Neural progenitor cell (in vitro differentiated cells): ENCODE data around the gene CBLB. TPM values are rescaled to one million over a fixed set of nuclear protein-coding genes. Genes with fewer than 3 reads are reported as not detected.

Source experiments
- DNase-seq: peaks from one replicate; pipeline ENCODE4 v3.0.0-alpha.2; 2016; ENCODE audit warnings: low spot score
- H2AFZ ChIP-seq: fragments of 200-600 bp; sonication (generic); replicated peaks from 2 replicates; pipeline ENCODE4 v1.6.1; 2016; ENCODE audit warnings: antibody characterized with exemption
- H3F3A ChIP-seq: fragments of 200-600 bp; sonication (generic); 2 replicates; pipeline ENCODE4 v1.6.1; 2016; ENCODE audit warnings: antibody characterized with exemption, low read depth
- H3K27ac ChIP-seq: fragments of 200-600 bp; sonication (generic); 2 replicates; pipeline ENCODE4 v1.5.1; 2016; ENCODE audit warnings: mild to moderate bottlenecking
- H3K27me3 ChIP-seq: fragments of 200-600 bp; sonication (generic); 2 replicates; pipeline ENCODE4 v1.6.1; 2016; ENCODE audit warnings: mild to moderate bottlenecking, moderate library complexity
- H3K36me3 ChIP-seq: fragments of 200-600 bp; sonication (generic); 2 replicates; pipeline ENCODE4 v1.5.1; 2016
- H3K4me1 ChIP-seq: fragments of 200-600 bp; sonication (generic); 2 replicates; pipeline ENCODE4 v1.6.1; 2016; ENCODE audit warnings: mixed run types
- H3K4me2 ChIP-seq: fragments of 200-600 bp; sonication (generic); 2 replicates; pipeline ENCODE4 v1.6.1; 2016
- H3K4me3 ChIP-seq: fragments of 200-600 bp; sonication (generic); 2 replicates; pipeline ENCODE4 v1.5.1; 2016
- H3K79me2 ChIP-seq: fragments of 200-600 bp; sonication (generic); 2 replicates; pipeline ENCODE4 v1.6.1; 2016; ENCODE audit warnings: low read depth
- H3K9ac ChIP-seq: fragments of 200-600 bp; sonication (generic); 2 replicates; pipeline ENCODE4 v1.6.1; 2016
- H3K9me3 ChIP-seq: fragments of 200-600 bp; sonication (generic); 2 replicates; pipeline ENCODE4 v1.5.1; 2016; ENCODE audit warnings: low read depth
- H4K20me1 ChIP-seq: fragments of 200-600 bp; sonication (generic); 2 replicates; pipeline ENCODE4 v1.6.1; 2016; ENCODE audit warnings: low read depth
- H3K27ac Mint-ChIP-seq: 3 replicates; pipeline ENCODE4 v1.8.0; 2021; ENCODE audit warnings: mixed read lengths
- H3K27me3 Mint-ChIP-seq: 2 replicates; pipeline ENCODE4 v1.8.0; 2022; ENCODE audit warnings: low read depth, mild to moderate bottlenecking, inconsistent platforms, moderate library complexity, mixed read lengths; ENCODE audit not compliant: insufficient read depth
- H3K36me3 Mint-ChIP-seq: 3 replicates; pipeline ENCODE4 v1.8.0; 2021; ENCODE audit warnings: mixed read lengths
- H3K4me1 Mint-ChIP-seq: 3 replicates; pipeline ENCODE4 v1.8.0; 2021; ENCODE audit warnings: mixed read lengths
- H3K4me3 Mint-ChIP-seq: 3 replicates; pipeline ENCODE4 v1.8.0; 2021; ENCODE audit warnings: mild to moderate bottlenecking, moderate library complexity, mixed read lengths
- H3K9me3 Mint-ChIP-seq: 3 replicates; pipeline ENCODE4 v1.8.0; 2020; ENCODE audit warnings: mixed read lengths
- CTCF ChIP-seq: fragments of 200-600 bp; sonication (generic); IDR thresholded peaks from 2 replicates; pipeline ENCODE4 v1.5.1; 2017; ENCODE audit warnings: antibody characterized with exemption, mild to moderate bottlenecking
- EZH2 ChIP-seq: fragments of 200-600 bp; sonication (generic); IDR thresholded peaks from 2 replicates; pipeline ENCODE4 v1.6.1; 2017; ENCODE audit warnings: antibody characterized with exemption, mild to moderate bottlenecking, moderate library complexity
- EZH2phosphoT487 ChIP-seq: fragments of 200-600 bp; sonication (generic); IDR thresholded peaks from 2 replicates; pipeline ENCODE4 v1.6.1; 2017; ENCODE audit warnings: antibody characterized with exemption
- total RNA-seq: library from RNA; depleted of rRNA; stranded (reverse); fragments of >200 nt; gene quantifications from 2 replicates; pipeline ENCODE4 v1.2.3, GENCODE V29; 2015; ENCODE audit warnings: low replicate concordance

The CBLB gene
- total RNA-seq, 1 donor from 2014 or later: 105 TPM

- no peak for DNase-seq
- Histone ChIP-seq H3F3A (no peaks in the 10 kb centered on the region), H3K36me3 (no peaks in the 10 kb centered on the region), H4K20me1 (peaks cover 5% of the 10 kb centered on the region), H2AFZ (no peak overlapping the region), H3K9me3 (no peaks in the 10 kb centered on the region), H3K27me3 (no peaks in the 10 kb centered on the region), H3K27ac (no peak overlapping the region), H3K4me3 (no peak overlapping the region), H3K4me1 (no peaks in the 10 kb centered on the region), H3K9ac (no peak overlapping the region), H3K4me2 (no peak overlapping the region), H3K79me2 (peaks cover 67% of the 10 kb centered on the region)
- Mint-ChIP-seq H3K4me1 (peaks cover 11% of the 10 kb centered on the region), H3K4me3 (no peak overlapping the region), H3K9me3 (peaks cover 6% of the 10 kb centered on the region), H3K27ac (no peak overlapping the region), H3K27me3 (no peaks in the 10 kb centered on the region), H3K36me3 (peaks cover 31% of the 10 kb centered on the region)
- TF ChIP-seq CTCF: no peak
- TF ChIP-seq EZH2phosphoT487: no peak
- no peak for TF ChIP-seq EZH2
These were observed 36.2 kb downstream of the CBLB start for GRCh38 chr3:105832644-105833043.

DNA sequence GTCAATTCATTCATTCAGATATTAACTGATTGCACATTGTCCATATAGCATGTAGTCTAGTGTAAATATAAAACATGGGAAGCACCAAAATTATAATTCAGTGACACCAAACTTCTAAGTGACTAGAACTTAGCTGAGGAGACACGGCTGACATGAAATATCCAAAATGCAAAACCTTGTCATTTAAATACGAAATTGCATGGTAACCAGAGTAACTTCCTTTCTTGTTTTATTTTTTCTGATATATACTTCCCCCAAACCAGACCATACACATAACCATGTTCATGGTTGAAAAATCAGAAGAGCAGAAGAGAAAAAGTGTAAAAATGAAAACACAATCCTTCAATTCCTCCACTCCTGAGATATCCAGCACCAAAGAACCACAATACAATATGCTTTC, 38.0 kb downstream of the CBLB start:
- Histone ChIP-seq H3K36me3 (no peaks in the 10 kb centered on the region), H3K4me3 (no peak overlapping the region), H4K20me1 (peaks cover 5% of the 10 kb centered on the region), H3K27ac (no peak overlapping the region), H3K27me3 (no peaks in the 10 kb centered on the region), H3K4me1 (no peaks in the 10 kb centered on the region), H3K4me2 (no peak overlapping the region), H2AFZ (no peak overlapping the region), H3K9me3 (no peaks in the 10 kb centered on the region), H3F3A (no peaks in the 10 kb centered on the region), H3K79me2 (peaks cover 80% of the 10 kb centered on the region), H3K9ac (no peak overlapping the region)
- no peak for TF ChIP-seq EZH2
- TF ChIP-seq CTCF: no peak
- TF ChIP-seq EZH2phosphoT487: no peak
- H3K27ac Mint-ChIP-seq: no peak overlapping the region
- H3K36me3 Mint-ChIP-seq: peaks cover 36% of the 10 kb centered on the region
- no peaks in the 10 kb centered on the region for H3K27me3 Mint-ChIP-seq
- H3K4me3 Mint-ChIP-seq: no peak overlapping the region
- DNase-seq: no peak
- peaks cover 7% of the 10 kb centered on the region for H3K4me1 Mint-ChIP-seq
- H3K9me3 Mint-ChIP-seq: peaks cover 6% of the 10 kb centered on the region

- peaks cover 6% of the 10 kb centered on the region for H3K9me3 Mint-ChIP-seq
These were observed 38.8 kb downstream of the CBLB start for GRCh38 chr3:105829871-105830622.

More at GRCh38 chr3:105829871-105830622, 38.8 kb downstream of the CBLB start:
- no peaks in the 10 kb centered on the region for H3F3A ChIP-seq
- no peaks in the 10 kb centered on the region for H3K36me3 ChIP-seq
- no peaks in the 10 kb centered on the region for H3K27me3 ChIP-seq
- no peak overlapping the region for H3K4me2 ChIP-seq
- no peak overlapping the region for H3K9ac ChIP-seq
- TF ChIP-seq CTCF (no peak), EZH2 (no peak)
- H4K20me1 ChIP-seq: peaks cover 5% of the 10 kb centered on the region
- H3K4me3 ChIP-seq: no peak overlapping the region
- H3K27ac ChIP-seq: no peak overlapping the region
- peaks cover 7% of the 10 kb centered on the region for H3K4me1 Mint-ChIP-seq
- no peak overlapping the region for H3K27ac Mint-ChIP-seq
- no peaks in the 10 kb centered on the region for H3K9me3 ChIP-seq
- H3K27me3 Mint-ChIP-seq: no peaks in the 10 kb centered on the region
- no peak overlapping the region for H2AFZ ChIP-seq
- peaks cover 37% of the 10 kb centered on the region for H3K36me3 Mint-ChIP-seq
- H3K79me2 ChIP-seq: peaks cover 80% of the 10 kb centered on the region
- H3K4me1 ChIP-seq: no peaks in the 10 kb centered on the region
- no peak overlapping the region for H3K4me3 Mint-ChIP-seq
- DNase-seq: no peak
